Umbilical cord (tissue), 2 donors: ENCODE results near the gene CLSTN1. TPM values are rescaled to one million over a fixed set of nuclear protein-coding genes. Genes with fewer than 3 reads are reported as not detected.
A peak's percentile ranks its signal among the peaks of the same experiment; 100 is the strongest.
"Not testable (repeated sequence)": the region's sequence is repeated elsewhere in the genome, so short reads cannot be mapped to it uniquely, and the experiment has no call there.

Experiments used
- DNase-seq: peaks from one replicate; pipeline ENCODE4 v3.0.0-alpha.2; 2015; ENCODE audit warnings: low spot score
- total RNA-seq: library from RNA; depleted of rRNA; stranded (reverse); fragments of >200 nt; gene quantifications from one replicate; pipeline ENCODE4 v1.2.3, GENCODE V29; 2014; ENCODE audit warnings: low replicate concordance; ENCODE audit not compliant: insufficient read depth

The CLSTN1 gene
- total RNA-seq, 1 donor from 2014 or later, result 92.0 TPM

GRCh38 chr1:9715536-9716226 lies 108.1 kb downstream of the CLSTN1 start:
- no peak for DNase-seq

- no peak for DNase-seq
These were observed 109.5 kb downstream of the CLSTN1 start for GRCh38 chr1:9714257-9714718.

- not testable (repeated sequence) for DNase-seq
These were observed 111.0 kb downstream of the CLSTN1 start for GRCh38 chr1:9712767-9713166.

GRCh38 chr1:9711466-9712020 lies 112.2 kb downstream of the CLSTN1 start:
- DNase-seq, result no peak

GRCh38 chr1:9710037-9710436 lies 113.7 kb downstream of the CLSTN1 start:
- DNase-seq, result no peak

- DNase-seq, result no peak
These were observed 117.6 kb downstream of the CLSTN1 start for GRCh38 chr1:9706178-9706577.

- DNase-seq, result no peak
These were observed 118.2 kb downstream of the CLSTN1 start for GRCh38 chr1:9705337-9706093.

GRCh38 chr1:9703681-9704080 lies 120.1 kb downstream of the CLSTN1 start:
- no peak for DNase-seq

GRCh38 chr1:9703165-9703509 lies 120.6 kb downstream of the CLSTN1 start:
- DNase-seq, result no peak

GRCh38 chr1:9701665-9702064 lies 122.1 kb downstream of the CLSTN1 start:
- no peak for DNase-seq

- no peak for DNase-seq
These were observed 123.4 kb downstream of the CLSTN1 start for GRCh38 chr1:9700340-9700739.

GRCh38 chr1:9699361-9699760 lies 124.4 kb downstream of the CLSTN1 start:
- DNase-seq, result no peak

- no peak for DNase-seq
These were observed 127.0 kb downstream of the CLSTN1 start for GRCh38 chr1:9696793-9697192.

GRCh38 chr1:9691691-9692090 lies 132.1 kb downstream of the CLSTN1 start:
- DNase-seq, result no peak

- no peak for DNase-seq
These were observed 132.7 kb downstream of the CLSTN1 start for GRCh38 chr1:9691108-9691445.

GRCh38 chr1:9690440-9691107 lies 133.2 kb downstream of the CLSTN1 start:
- DNase-seq, result no peak

- DNase-seq, result peak; percentile 24
These were observed 133.8 kb downstream of the CLSTN1 start for GRCh38 chr1:9689971-9690381.

- peak; percentile 37 for DNase-seq
These were observed 134.6 kb downstream of the CLSTN1 start for GRCh38 chr1:9689011-9689706.

GRCh38 chr1:9688599-9688998 lies 135.2 kb downstream of the CLSTN1 start:
- no peak for DNase-seq

GRCh38 chr1:9687874-9688582 lies 135.7 kb downstream of the CLSTN1 start:
- DNase-seq, result peak; percentile 14
